Adrenal gland (tissue), 12 donors: ENCODE data around the gene DBX2. TPM values are rescaled to one million over a fixed set of nuclear protein-coding genes. Genes with fewer than 3 reads are reported as not detected.

Experiments used
- DNase-seq, 7 donors: peaks; one replicate each; pipeline ENCODE4 v3.0.0-alpha.2; 2019 to 2020
- H3K27ac ChIP-seq, 5 donors: fragments of 200-600 bp; sonication (generic) in 4 of 5; 1 replicate in 3 of 5; 2 replicates in 2 of 5; pipeline versions ENCODE4 v1.5.1 to v1.8.0; 2016 to 2020; ENCODE audit warnings: mild to moderate bottlenecking in 1 of 5
- H3K27me3 ChIP-seq: fragments of 200-600 bp; 2 replicates; pipeline ENCODE4 v1.8.0; 2021
- H3K36me3 ChIP-seq, 2 donors: fragments of 200-600 bp; replicated peaks in 1 of 2; 1 replicate in 1 of 2; 2 replicates in 1 of 2; pipeline versions ENCODE4 v1.5.1 to v1.8.0; 2018 to 2022
- H3K4me1 ChIP-seq, 2 donors: fragments of 200-600 bp; replicated peaks in 1 of 2; 1 replicate in 1 of 2; 2 replicates in 1 of 2; pipeline versions ENCODE4 v1.5.1 to v1.8.0; 2018 to 2021
- H3K4me3 ChIP-seq, 4 donors: fragments of 200-600 bp; sonication (generic) in 3 of 4; one replicate each; pipeline ENCODE4 v1.5.1; 2016 to 2018
- H3K9me3 ChIP-seq, 3 donors: fragments of 200-600 bp; sonication (generic) in 1 of 3; replicated peaks in 1 of 3; 1 replicate in 2 of 3; 2 replicates in 1 of 3; pipeline versions ENCODE4 v1.5.1 to v1.8.0; 2016 to 2021
- POLR2A ChIP-seq, 2 donors: fragments of 450-650 bp; IDR thresholded peaks; one replicate each; pipeline ENCODE4 v1.6.1; 2017; ENCODE audit warnings: antibody characterized with exemption in 2 of 2, mild to moderate bottlenecking in 2 of 2, moderate library complexity in 1 of 2
- WGBS, 4 donors: extraction: QIAGEN DNeasy Blood & Tissue Kit in 2 of 4; methylation state at CpG; one replicate each; pipeline versions ENCODE4 v1.1.5 to v1.1.7; 2013 to 2017; 5-methylcytosine and 5-hydroxymethylcytosine counted together
- intact Hi-C, 2 donors: fragments of 100-400 bp; cut with DNase I; formaldehyde crosslinking; loops; one replicate each; pipeline versions ENCODE4 v1.14.1 to v1.15.0; 2022 to 2023
- polyA plus RNA-seq, 3 donors: library from polyadenylated mRNA; stranded (reverse); fragments of 200-250 nt in 2 of 3; fragments of 350-450 nt in 1 of 3; fragmentation: Illumina TruSeq in 1 of 3; extraction: RNeasy Lipid Tissue Mini Kit (QIAGEN cat#74804) in 1 of 3; gene quantifications; one replicate each; pipeline ENCODE4 v1.2.3, GENCODE V29; 2013 to 2014
- total RNA-seq, 9 donors: library from RNA; depleted of rRNA in 4 of 9; stranded (reverse); fragments of >200 nt in 4 of 9; fragments of 120-200 nt in 1 of 9; fragmentation: NEBNext Ultra II Directional in 1 of 9; extraction: Animal tissue kit (Norgen Biotek cat#: 25700) in 1 of 9; gene quantifications; one replicate each; pipeline versions ENCODE4 v1.1.0 to v1.2.4, GENCODE V29; 2013 to 2023
- TF ChIP-seq, protein P1 (sequence below), 6 experiments: fragments of 450-650 bp in 4 of 6; fragments of 200-600 bp in 2 of 6; sonication (generic) in 1 of 6; IDR thresholded peaks; 1 replicate in 5 of 6; 2 replicates in 1 of 6; pipeline versions ENCODE4 v1.5.1 to v1.8.0; 2016 to 2021; ENCODE audit warnings: antibody characterized with exemption in 6 of 6, mild to moderate bottlenecking in 2 of 6, moderate library complexity in 1 of 6
- donor health status: healthy with polysubstance abuse.
- donor health status: Bipolar disorder and iron deficiency.
- donor health status: DM: yes; HTN: yes; CAD: no.
- donor health status: DM: no; HTN: no; CAD: no.
- donor health status: DM: no; HTN: no; CAD: no.
- donor health status: DM: yes; HTN: yes; CAD: no.

DBX2 gene
- total and polyA plus RNA-seq, 12 donors, result 0.03 to 0.16 (median 0.06) TPM; not detected in 9

DNA sequence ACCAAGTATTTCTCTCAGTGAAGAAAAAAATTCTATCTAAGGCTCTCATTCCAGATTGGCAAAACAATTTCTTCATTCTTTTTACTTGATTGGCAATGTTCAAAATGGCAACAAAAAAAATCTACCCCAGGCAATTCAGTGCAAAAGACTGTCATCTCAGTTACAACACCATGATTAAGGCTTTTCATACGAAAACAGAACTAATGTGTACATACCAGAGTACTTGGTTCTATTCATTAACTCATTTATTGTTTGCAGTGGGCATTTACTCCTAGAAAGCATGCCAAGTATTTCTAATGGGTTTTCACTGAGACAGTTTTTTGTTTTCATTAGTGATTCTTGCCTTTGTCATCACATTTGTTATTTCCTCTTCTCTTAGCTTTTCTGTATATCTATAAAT is 33.0 kb downstream of the DBX2 start:
- no peaks in the 10 kb centered on the region for H3K27me3 ChIP-seq
- no peaks in the 10 kb centered on the region for H3K4me1 ChIP-seq
- 30 to 39% (median 37%) methylated on average over 1 of the region's 1 CpG for WGBS, 4 donors
- TF ChIP-seq POLR2A (IDR thresholded peaks at IDR 0.05), result no peak
- TF ChIP-seq, protein P1, sequence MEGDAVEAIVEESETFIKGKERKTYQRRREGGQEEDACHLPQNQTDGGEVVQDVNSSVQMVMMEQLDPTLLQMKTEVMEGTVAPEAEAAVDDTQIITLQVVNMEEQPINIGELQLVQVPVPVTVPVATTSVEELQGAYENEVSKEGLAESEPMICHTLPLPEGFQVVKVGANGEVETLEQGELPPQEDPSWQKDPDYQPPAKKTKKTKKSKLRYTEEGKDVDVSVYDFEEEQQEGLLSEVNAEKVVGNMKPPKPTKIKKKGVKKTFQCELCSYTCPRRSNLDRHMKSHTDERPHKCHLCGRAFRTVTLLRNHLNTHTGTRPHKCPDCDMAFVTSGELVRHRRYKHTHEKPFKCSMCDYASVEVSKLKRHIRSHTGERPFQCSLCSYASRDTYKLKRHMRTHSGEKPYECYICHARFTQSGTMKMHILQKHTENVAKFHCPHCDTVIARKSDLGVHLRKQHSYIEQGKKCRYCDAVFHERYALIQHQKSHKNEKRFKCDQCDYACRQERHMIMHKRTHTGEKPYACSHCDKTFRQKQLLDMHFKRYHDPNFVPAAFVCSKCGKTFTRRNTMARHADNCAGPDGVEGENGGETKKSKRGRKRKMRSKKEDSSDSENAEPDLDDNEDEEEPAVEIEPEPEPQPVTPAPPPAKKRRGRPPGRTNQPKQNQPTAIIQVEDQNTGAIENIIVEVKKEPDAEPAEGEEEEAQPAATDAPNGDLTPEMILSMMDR (IDR thresholded peaks at IDR 0.05), result no peak
- DNase-seq, result no peak
- peaks cover 0 to 6% (median 0%) of the 10 kb centered on the region in 3 donors for H3K9me3 ChIP-seq
- H3K4me3 ChIP-seq, result no peak overlapping the region
- no peak overlapping the region for H3K27ac ChIP-seq
- intact Hi-C loops, result no loop called here
- no peaks in the 10 kb centered on the region for H3K36me3 ChIP-seq

DNA sequence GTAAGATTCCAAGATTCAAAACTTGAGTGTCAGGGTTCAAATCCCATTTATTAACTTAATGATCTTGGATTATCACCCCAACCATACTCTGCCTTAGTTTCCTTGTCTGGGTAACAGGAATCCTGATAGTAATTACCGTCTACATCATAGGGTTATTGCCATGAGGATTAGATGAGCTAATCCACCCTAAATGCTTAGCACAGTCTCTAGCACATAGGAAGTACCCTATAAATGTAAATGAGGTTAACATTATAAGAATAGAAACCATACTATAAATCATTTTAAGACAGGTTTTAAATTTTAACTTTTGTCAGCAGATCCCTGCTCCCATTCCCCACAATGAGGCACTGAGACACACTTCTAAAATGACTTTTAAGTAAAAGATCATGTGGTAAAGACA is 36.5 kb downstream of the DBX2 start:
- Histone ChIP-seq H3K4me3 (no peak overlapping the region), H3K27ac (no peak overlapping the region), H3K4me1 (no peaks in the 10 kb centered on the region), H3K27me3 (no peaks in the 10 kb centered on the region), H3K9me3 (no peaks in the 10 kb centered on the region), H3K36me3 (no peaks in the 10 kb centered on the region)
- no peak for DNase-seq
- intact Hi-C loops, result no loop called here
- TF ChIP-seq, protein P1 (IDR thresholded peaks at IDR 0.05), result no peak
- no peak for TF ChIP-seq POLR2A (IDR thresholded peaks at IDR 0.05)
- WGBS, 4 donors, result 63 to 89% (median 77%) methylated on average over 1 of the region's 1 CpG

DNA sequence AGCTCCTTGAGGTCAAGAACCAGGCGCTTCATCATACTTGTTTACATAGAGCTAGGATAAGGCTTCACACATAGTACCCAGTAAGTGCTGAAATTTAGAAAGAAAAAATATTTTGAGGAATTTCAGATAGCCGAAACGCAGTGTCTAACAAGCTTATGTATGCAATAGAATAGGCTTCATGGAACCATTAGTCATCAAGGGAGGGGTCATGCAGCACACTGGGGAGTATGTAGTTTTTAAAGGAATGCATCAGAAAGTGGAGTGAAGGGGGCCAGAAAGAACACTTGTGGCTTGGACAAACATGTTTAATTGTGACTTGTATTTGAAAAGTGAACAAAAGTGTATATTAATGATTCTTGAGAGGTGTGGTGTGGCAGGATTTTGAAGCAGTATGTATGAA is 38.1 kb downstream of the DBX2 start:
- 72 to 83% (median 75%) methylated on average over 3 of the region's 3 CpGs for WGBS, 4 donors
- Histone ChIP-seq H3K27me3 (no peaks in the 10 kb centered on the region), H3K27ac (no peak overlapping the region), H3K4me1 (no peaks in the 10 kb centered on the region), H3K4me3 (no peak overlapping the region), H3K9me3 (no peaks in the 10 kb centered on the region), H3K36me3 (no peaks in the 10 kb centered on the region)
- intact Hi-C loops, result no loop called here
- DNase-seq, result no peak
- no peak for TF ChIP-seq POLR2A (IDR thresholded peaks at IDR 0.05)
- TF ChIP-seq, protein P1 (IDR thresholded peaks at IDR 0.05), result no peak

DNA sequence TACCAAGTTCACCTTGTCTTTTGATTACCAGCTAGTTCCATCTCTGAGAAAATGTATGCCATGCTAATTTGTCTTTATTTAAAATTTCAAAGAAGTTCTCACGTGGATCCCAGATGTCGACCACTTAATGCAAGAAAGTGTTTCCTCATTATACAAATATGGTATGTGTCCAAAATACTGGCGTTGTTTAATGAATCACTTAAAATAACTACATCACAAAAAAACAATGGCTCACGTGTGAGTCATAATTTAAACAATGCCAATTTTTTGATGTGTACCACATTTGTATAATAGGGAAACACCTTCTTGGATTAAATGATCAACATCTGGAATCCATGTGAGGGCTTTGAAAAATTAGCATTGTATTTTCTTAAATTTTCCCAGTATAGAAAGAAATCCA is 40.8 kb downstream of the DBX2 start:
- DNase-seq, result no peak
- Histone ChIP-seq H3K27me3 (no peaks in the 10 kb centered on the region), H3K4me1 (no peaks in the 10 kb centered on the region), H3K4me3 (no peak overlapping the region), H3K36me3 (no peaks in the 10 kb centered on the region), H3K9me3 (no peaks in the 10 kb centered on the region), H3K27ac (no peak overlapping the region)
- WGBS, 4 donors, result 39 to 70% (median 63%) methylated on average over 4 of the region's 4 CpGs
- TF ChIP-seq, protein P1 (IDR thresholded peaks at IDR 0.05), result no peak
- TF ChIP-seq POLR2A (IDR thresholded peaks at IDR 0.05), result no peak
- intact Hi-C loops, result no loop called here
